HFF-Myc (cell line): ENCODE results near the gene TTC7B.

ENCODE experiments used
- DNase-seq: peaks from one replicate; pipeline ENCODE4 v3.0.0-alpha.2; 2011; ENCODE audit warnings: low read depth; ENCODE audit errors: extremely low read depth
- H3K4me3 ChIP-seq: replicated peaks from 2 replicates; pipeline ENCODE4 v1.5.1; 2011; ENCODE audit warnings: low read depth, mild to moderate bottlenecking, control low read depth, low read length
- CTCF ChIP-seq: IDR thresholded peaks from 2 replicates; pipeline ENCODE4 v1.5.1; 2012; ENCODE audit warnings: mild to moderate bottlenecking, low read depth, low read length, control low read depth; ENCODE audit errors: missing control alignments

The TTC7B gene

DNA sequence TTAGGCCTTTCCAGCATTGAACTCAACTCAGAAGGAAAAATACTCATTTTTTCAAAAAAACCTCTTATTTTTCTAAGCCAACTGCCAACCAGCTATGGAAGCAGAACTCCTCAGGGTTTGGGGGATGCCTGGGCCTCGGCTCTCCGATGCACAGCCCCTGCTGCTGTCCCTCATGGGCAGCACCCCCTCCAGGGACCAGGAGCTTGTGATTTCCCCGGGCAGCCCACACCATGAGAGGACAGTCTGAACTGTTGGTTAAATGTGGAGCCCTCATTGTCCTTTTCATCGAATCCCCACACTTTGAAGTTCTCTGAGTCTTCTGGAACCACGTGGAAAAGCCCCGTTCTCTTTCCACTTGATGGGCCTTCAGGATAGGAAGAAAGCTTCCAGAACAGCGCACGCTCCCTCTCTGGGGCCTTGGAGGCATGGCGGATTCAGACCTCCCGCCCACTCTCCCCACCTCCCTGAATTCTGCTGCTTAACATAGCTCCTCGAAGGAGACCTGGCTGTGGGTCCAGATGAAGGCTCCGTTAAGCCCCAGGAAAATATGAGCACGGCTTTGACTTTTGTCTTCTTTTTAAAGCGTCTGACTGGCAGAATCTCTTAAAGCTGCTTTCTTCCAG, 262.8 kb downstream of the TTC7B start:
- DNase-seq, result no peak
- H3K4me3 ChIP-seq, result no peak overlapping the region
- TF ChIP-seq CTCF, result no peak

GRCh38 chr14:90552465-90553297, 263.5 kb downstream of the TTC7B start:
- H3K4me3 ChIP-seq, result no peak overlapping the region
- no peak for TF ChIP-seq CTCF
- DNase-seq, result no peak

DNA sequence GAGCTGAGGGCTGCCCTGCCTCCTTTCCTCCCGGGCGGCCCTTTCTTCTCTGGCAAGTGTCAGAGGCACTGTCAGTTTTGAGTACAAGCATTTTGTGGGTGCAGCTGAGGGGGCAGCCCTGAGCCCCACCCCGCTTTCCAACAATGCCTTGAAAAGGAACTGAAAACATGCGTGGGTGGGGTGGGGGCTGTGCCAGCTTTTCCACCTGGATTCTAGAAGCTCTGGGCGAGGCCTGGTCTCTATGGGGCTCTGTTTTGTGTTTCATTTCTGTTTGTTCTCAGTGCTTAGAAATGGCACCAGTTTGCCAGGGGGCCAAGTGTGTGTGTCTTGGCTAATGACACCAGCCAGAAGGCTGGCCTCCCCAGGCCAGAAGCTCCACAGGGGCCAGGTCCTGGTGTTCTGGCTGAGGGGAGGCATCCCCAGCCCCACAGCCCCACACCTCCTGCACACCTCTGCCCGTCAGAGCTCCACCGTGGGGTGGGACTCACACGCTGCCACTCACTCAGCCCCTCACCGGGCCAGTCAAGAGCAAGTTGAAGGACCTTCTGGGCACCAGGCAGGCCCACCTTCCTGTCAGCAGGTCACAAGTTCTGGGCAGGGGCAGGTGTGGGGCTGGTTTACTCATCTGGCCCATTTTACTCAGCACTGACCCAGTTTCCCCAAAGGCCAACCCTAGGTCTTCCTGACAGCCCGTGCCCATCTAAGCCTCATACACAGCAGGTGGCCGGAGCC, 264.3 kb downstream of the TTC7B start:
- no peak for TF ChIP-seq CTCF
- no peak for DNase-seq
- no peak overlapping the region for H3K4me3 ChIP-seq

DNA sequence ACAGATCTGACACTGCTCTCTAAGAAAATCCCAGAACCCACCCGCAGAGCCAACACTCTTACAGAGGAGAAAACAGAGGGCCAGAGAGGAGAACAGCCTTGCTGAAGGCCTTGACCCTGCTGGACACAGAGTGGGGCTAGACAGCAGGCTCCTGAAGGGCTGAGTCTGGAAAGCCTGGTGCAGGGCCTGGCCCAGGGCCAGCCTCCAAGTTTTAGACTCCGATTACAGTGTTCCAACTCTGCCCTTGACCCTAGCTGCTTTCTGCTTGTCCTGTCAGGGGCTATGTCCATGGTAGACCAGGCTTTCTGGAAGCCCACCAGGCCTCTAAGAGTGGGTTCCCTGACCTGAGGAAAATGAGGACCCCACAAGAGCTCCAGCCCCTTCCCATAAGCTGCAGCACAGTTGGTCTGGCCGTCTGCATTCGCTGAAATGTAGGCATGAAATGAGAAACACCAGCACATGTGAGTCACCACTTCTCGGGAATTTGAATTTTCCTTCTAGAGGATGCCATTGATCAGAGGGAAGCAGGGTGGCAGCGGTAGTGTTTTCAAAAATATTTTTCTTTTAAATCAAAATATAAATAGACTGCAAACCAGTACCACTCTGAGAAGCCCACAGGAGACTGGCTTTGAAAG, 265.0 kb downstream of the TTC7B start:
- no peak overlapping the region for H3K4me3 ChIP-seq

DNA sequence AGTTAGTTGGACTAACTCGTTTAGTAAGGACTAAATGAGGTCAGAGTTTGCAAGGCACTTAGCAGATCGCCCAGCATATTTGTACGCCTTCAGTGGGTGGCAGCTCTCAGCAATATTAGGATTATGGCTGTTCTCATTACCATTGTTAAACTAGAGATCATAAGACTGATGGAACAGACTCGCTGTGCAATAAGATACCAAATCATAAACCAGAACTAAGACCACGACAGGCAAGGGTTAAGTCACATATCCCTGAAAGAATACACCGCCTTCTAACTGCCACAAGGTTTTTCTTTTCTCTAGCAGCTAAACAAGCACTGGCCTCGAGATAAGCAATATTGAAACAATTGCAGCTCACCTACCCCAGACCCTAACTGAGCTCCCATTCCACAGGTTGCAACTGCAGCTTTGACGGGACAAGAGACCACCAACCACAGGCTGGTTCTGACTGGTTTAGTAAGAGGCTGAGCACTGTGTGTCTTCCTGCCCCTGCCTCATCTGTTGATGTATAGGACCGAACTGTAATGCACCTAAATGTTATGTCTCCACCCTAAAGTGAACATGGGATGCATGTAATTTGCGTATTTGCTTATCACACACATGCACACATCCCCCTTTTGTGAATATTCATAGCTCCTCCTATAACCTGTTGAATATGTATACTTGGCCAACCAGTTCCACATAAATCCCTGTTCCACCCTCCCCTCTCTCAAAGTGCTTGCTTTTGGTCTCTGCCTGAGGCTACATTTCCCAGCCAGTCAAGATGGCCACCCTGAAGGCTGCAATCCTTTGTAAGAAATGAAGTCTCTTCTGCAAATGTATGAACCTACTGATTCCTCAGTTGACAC, 266.2 kb downstream of the TTC7B start:
- no peak overlapping the region for H3K4me3 ChIP-seq
- no peak for DNase-seq
- no peak for TF ChIP-seq CTCF

More for the DNA sequence above, 265.0 kb downstream of the TTC7B start:
- no peak for TF ChIP-seq CTCF
- DNase-seq, result no peak

DNA sequence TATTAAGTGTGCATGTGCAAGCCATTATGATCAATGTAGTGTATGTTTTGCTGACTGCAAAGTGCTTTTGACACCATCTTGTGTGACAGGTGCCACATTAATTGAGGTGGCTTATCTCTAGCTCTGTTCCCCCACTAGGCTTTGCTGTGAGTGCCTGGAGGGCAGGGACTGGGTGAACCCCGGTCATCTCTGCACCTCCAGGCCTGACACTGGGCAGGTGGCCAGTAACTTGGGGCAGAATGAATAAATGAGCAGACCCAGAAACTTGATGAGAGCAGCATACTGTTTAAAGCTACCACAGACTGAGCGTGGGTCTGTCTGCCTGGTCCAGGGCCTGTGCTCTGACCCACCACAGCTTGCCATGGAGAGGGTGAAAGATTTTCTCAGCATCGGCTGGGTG, 267.8 kb downstream of the TTC7B start:
- no peak for DNase-seq
- no peak overlapping the region for H3K4me3 ChIP-seq
- no peak for TF ChIP-seq CTCF
